Thyroid gland (tissue), 4 donors: Measurements from ENCODE around the gene CRTAC1. TPM values are rescaled to one million over a fixed set of nuclear protein-coding genes. Genes with fewer than 3 reads are reported as not detected.

Experiments used
- DNase-seq, 2 donors: peaks; one replicate each; pipeline ENCODE4 v3.0.0-alpha.2; 2019
- H3K27ac ChIP-seq, 3 donors: fragments of 200-600 bp; sonication (generic); 1 replicate in 2 of 3; 2 replicates in 1 of 3; pipeline ENCODE4 v1.5.1; 2016 to 2019; ENCODE audit warnings: mild to moderate bottlenecking in 1 of 3, moderate library complexity in 1 of 3
- H3K27me3 ChIP-seq: fragments of 200-600 bp; sonication (generic); one replicate; pipeline ENCODE4 v1.5.1; 2019
- H3K36me3 ChIP-seq, 2 donors: fragments of 200-600 bp; sonication (generic); one replicate each; pipeline ENCODE4 v1.5.1; 2016 to 2019
- H3K4me1 ChIP-seq, 2 donors: fragments of 200-600 bp; sonication (generic); one replicate each; pipeline ENCODE4 v1.5.1; 2017 to 2019
- H3K4me3 ChIP-seq, 3 donors: fragments of 200-600 bp; sonication (generic); replicated peaks in 1 of 3; 1 replicate in 2 of 3; 2 replicates in 1 of 3; pipeline ENCODE4 v1.5.1; 2016; ENCODE audit warnings: mild to moderate bottlenecking in 1 of 3
- H3K9me3 ChIP-seq: fragments of 200-600 bp; sonication (generic); one replicate; pipeline ENCODE4 v1.5.1; 2017
- CTCF ChIP-seq, 6 experiments: fragments of 200-600 bp in 3 of 6; fragments of 450-650 bp in 3 of 6; sonication (generic) in 3 of 6; IDR thresholded peaks; one replicate each; pipeline ENCODE4 v1.5.1; 2016 to 2019; ENCODE audit warnings: antibody characterized with exemption in 6 of 6, mild to moderate bottlenecking in 2 of 6, inconsistent platforms in 1 of 6, moderate library complexity in 1 of 6
- POLR2A ChIP-seq, 2 donors: fragments of 450-650 bp; IDR thresholded peaks; one replicate each; pipeline ENCODE4 v1.6.1; 2017; ENCODE audit warnings: antibody characterized with exemption in 2 of 2, mild to moderate bottlenecking in 2 of 2, moderate library complexity in 1 of 2
- WGBS, 2 donors: methylation state at CpG; one replicate each; pipeline ENCODE4 v1.1.5; 2017; 5-methylcytosine and 5-hydroxymethylcytosine counted together
- intact Hi-C: fragments of 100-400 bp; cut with DNase I; formaldehyde crosslinking; loops from one replicate; pipeline ENCODE4 v1.15.1; 2023
- total RNA-seq, 4 donors: library from RNA; depleted of rRNA; stranded (reverse); fragments of >200 nt; gene quantifications; one replicate each; pipeline ENCODE4 v1.2.3, GENCODE V29; 2016

CRTAC1 gene
- total RNA-seq, 4 donors from 2014 or later, result 2.6 to 7.3 (median 3.7) TPM

DNA sequence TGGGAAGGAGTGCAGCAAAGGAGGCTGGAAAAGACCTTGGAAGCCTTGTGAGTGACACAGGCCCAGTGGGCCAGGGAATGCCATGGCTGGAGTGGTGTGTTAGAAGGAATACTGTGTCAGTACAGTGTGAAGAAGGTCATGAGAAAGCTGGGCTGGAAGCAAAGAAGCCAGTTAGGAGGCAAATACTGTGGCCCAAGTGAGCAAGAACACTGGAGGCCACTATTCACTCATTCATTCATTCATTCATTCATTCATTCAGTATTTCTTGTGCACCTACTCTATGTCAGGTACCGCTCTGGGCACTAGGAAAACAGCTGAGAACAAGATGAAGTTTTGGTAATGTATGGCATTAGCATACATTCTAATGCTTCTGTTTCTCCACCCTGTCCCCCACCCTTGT lies 9.6 kb downstream of the CRTAC1 start:
- TF ChIP-seq POLR2A (IDR thresholded peaks at IDR 0.05) (no peak), CTCF (IDR thresholded peaks at IDR 0.05) (no peak)
- H3K9me3 ChIP-seq, result no peaks in the 10 kb centered on the region
- H3K27me3 ChIP-seq, result no peaks in the 10 kb centered on the region
- H3K27ac ChIP-seq, result no peak overlapping the region
- no peak for DNase-seq
- intact Hi-C loops, result no loop called here
- peaks cover 0 to 10% of the 10 kb centered on the region in 2 donors for H3K4me1 ChIP-seq
- H3K36me3 ChIP-seq, result no peaks in the 10 kb centered on the region
- no peak overlapping the region for H3K4me3 ChIP-seq
- 97% methylated on average over 1 of the region's 1 CpG for WGBS, 2 donors

DNA sequence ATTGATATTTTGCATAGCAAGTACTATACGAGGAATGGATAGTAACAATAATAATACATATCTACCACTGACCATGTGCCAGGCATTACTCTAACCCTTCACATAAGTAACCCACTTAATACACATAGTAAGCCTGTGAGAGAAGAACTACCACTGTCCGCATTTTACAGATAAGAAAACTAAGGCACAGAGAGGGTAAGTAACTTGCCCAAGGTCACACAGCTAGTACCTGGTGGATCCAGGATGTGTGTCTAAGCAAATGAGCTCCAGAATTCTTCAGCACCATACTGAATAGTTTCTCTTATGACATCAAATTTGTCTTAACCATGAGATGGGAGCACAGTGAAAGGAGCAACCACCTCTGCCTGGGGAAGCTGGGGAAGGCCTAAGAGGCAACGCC lies 10.2 kb downstream of the CRTAC1 start:
- Histone ChIP-seq H3K27me3 (no peaks in the 10 kb centered on the region), H3K4me1 (peaks cover 0 to 10% of the 10 kb centered on the region in 2 donors), H3K27ac (no peak overlapping the region), H3K36me3 (no peaks in the 10 kb centered on the region), H3K9me3 (no peaks in the 10 kb centered on the region), H3K4me3 (no peak overlapping the region)
- no peak for TF ChIP-seq POLR2A (IDR thresholded peaks at IDR 0.05)
- TF ChIP-seq CTCF (IDR thresholded peaks at IDR 0.05), result no peak
- intact Hi-C loops, result no loop called here
- DNase-seq, result no peak
- WGBS, 2 donors, result 90 to 91% methylated on average over 3 of the region's 3 CpGs

- H3K4me1 ChIP-seq, result peaks cover 0 to 10% of the 10 kb centered on the region in 2 donors
- intact Hi-C loops, result no loop called here
- no peak overlapping the region for H3K4me3 ChIP-seq
- H3K27ac ChIP-seq, result no peak overlapping the region
- no peak for TF ChIP-seq CTCF (IDR thresholded peaks at IDR 0.05)
- TF ChIP-seq POLR2A (IDR thresholded peaks at IDR 0.05), result no peak
- no peaks in the 10 kb centered on the region for H3K9me3 ChIP-seq
- H3K36me3 ChIP-seq, result no peaks in the 10 kb centered on the region
- 64 to 80% methylated on average over 3 to 4 of the region's 4 CpGs for WGBS, 2 donors
- H3K27me3 ChIP-seq, result no peaks in the 10 kb centered on the region
- DNase-seq, result no peak
Observed at GRCh38 chr10:98019784-98020183, 10.6 kb downstream of the CRTAC1 start.

GRCh38 chr10:98016772-98017475 lies 13.5 kb downstream of the CRTAC1 start:
- Histone ChIP-seq H3K4me3 (no peak overlapping the region), H3K27me3 (no peaks in the 10 kb centered on the region), H3K4me1 (peaks cover 0 to 10% of the 10 kb centered on the region in 2 donors), H3K27ac (no peak overlapping the region), H3K9me3 (no peaks in the 10 kb centered on the region), H3K36me3 (no peaks in the 10 kb centered on the region)
- no peak for TF ChIP-seq POLR2A (IDR thresholded peaks at IDR 0.05)
- no peak for TF ChIP-seq CTCF (IDR thresholded peaks at IDR 0.05)
- 50 to 52% methylated on average over 10 of the region's 10 CpGs for WGBS, 2 donors
- DNase-seq, result peak; percentile 56 to 62
- intact Hi-C loops, result no loop called here

DNA sequence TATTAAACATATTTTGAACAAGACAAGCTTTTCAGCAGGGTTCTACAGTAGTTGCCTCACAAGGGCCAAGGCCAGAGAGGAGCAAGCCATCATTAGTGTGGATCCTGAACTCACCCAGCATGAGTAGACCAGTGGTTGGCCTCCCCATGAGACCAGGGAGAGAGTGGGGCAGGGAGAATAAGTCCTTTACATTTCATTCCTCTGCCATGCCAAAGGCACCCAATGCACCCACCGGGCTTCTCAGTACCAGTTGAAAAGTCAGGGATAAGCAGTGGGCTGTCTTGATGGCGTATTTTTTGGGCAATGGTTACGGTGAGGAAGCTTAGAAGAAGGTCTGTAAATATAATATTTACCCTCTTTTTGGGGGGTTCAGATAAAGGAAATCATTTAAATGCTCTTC lies 16.6 kb downstream of the CRTAC1 start:
- 95 to 98% methylated on average over 3 of the region's 3 CpGs for WGBS, 2 donors
- no peak for TF ChIP-seq CTCF (IDR thresholded peaks at IDR 0.05)
- no peak for TF ChIP-seq POLR2A (IDR thresholded peaks at IDR 0.05)

More for the DNA sequence above, 16.6 kb downstream of the CRTAC1 start:
- intact Hi-C loops, result no loop called here
- Histone ChIP-seq H3K4me3 (no peak overlapping the region), H3K27ac (no peak overlapping the region), H3K27me3 (no peaks in the 10 kb centered on the region), H3K36me3 (no peaks in the 10 kb centered on the region), H3K4me1 (peaks cover 0 to 10% of the 10 kb centered on the region in 2 donors), H3K9me3 (no peaks in the 10 kb centered on the region)
- DNase-seq, result no peak
